Peyer's patch (tissue), 4 donors: ENCODE data around the gene FAM114A1. TPM values are rescaled to one million over a fixed set of nuclear protein-coding genes. Genes with fewer than 3 reads are reported as not detected.

Source experiments
- DNase-seq, 3 donors: peaks; one replicate each; pipeline ENCODE4 v3.0.0-alpha.2; 2017 to 2019
- H3K27ac ChIP-seq, 4 donors: fragments of 200-600 bp; sonication (generic); one replicate each; pipeline ENCODE4 v1.5.1; 2016 to 2019
- H3K27me3 ChIP-seq, 2 donors: fragments of 200-600 bp; sonication (generic); one replicate each; pipeline ENCODE4 v1.5.1; 2019
- H3K36me3 ChIP-seq, 3 donors: fragments of 200-600 bp; sonication (generic); one replicate each; pipeline ENCODE4 v1.5.1; 2016 to 2019
- H3K4me1 ChIP-seq, 4 donors: fragments of 200-600 bp; sonication (generic); one replicate each; pipeline ENCODE4 v1.5.1; 2016 to 2019
- H3K4me3 ChIP-seq, 4 donors: fragments of 200-600 bp; sonication (generic); 1 replicate in 3 of 4; 2 replicates in 1 of 4; pipeline ENCODE4 v1.5.1; 2016 to 2019; ENCODE audit warnings: mild to moderate bottlenecking in 1 of 4
- H3K9me3 ChIP-seq, 4 donors: fragments of 200-600 bp; sonication (generic); one replicate each; pipeline ENCODE4 v1.5.1; 2016 to 2019; ENCODE audit warnings: mild to moderate bottlenecking in 1 of 4
- CTCF ChIP-seq, 6 experiments: fragments of 450-650 bp in 4 of 6; fragments of 200-600 bp in 2 of 6; sonication (generic) in 1 of 6; IDR thresholded peaks; one replicate each; pipeline ENCODE4 v1.5.1; 2017 to 2019; ENCODE audit warnings: antibody characterized with exemption in 6 of 6, mild to moderate bottlenecking in 3 of 6, moderate library complexity in 1 of 6
- POLR2A ChIP-seq, 2 donors: fragments of 450-650 bp; IDR thresholded peaks; one replicate each; pipeline ENCODE4 v1.5.1; 2017; ENCODE audit warnings: antibody characterized with exemption in 2 of 2, mild to moderate bottlenecking in 2 of 2, moderate library complexity in 2 of 2
- total RNA-seq, 4 donors: library from RNA; depleted of rRNA; stranded (reverse); fragments of >200 nt; gene quantifications; one replicate each; pipeline ENCODE4 v1.1.0, GENCODE V29; 2016

Gene FAM114A1
- total RNA-seq, 4 donors from 2014 or later, result 52.2 to 106 (median 69.0) TPM

GRCh38 chr4:38952017-38952416, 84.4 kb downstream of the FAM114A1 start:
- TF ChIP-seq CTCF (IDR thresholded peaks at IDR 0.05), result no peak
- no peaks in the 10 kb centered on the region for H3K36me3 ChIP-seq
- H3K4me1 ChIP-seq, result peaks cover 0 to 9% (median 0%) of the 10 kb centered on the region in 4 donors
- no peak overlapping the region for H3K4me3 ChIP-seq
- no peak for DNase-seq
- no peaks in the 10 kb centered on the region for H3K9me3 ChIP-seq
- H3K27me3 ChIP-seq, result no peaks in the 10 kb centered on the region
- H3K27ac ChIP-seq, result no peak overlapping the region

GRCh38 chr4:38954727-38955126, 87.1 kb downstream of the FAM114A1 start:
- no peak for DNase-seq
- TF ChIP-seq POLR2A (IDR thresholded peaks at IDR 0.05), result no peak
- TF ChIP-seq CTCF (IDR thresholded peaks at IDR 0.05), result no peak
- Histone ChIP-seq H3K4me1 (peaks cover 0 to 9% (median 0%) of the 10 kb centered on the region in 4 donors), H3K36me3 (no peaks in the 10 kb centered on the region), H3K4me3 (no peak overlapping the region), H3K9me3 (no peaks in the 10 kb centered on the region), H3K27ac (no peak overlapping the region), H3K27me3 (no peaks in the 10 kb centered on the region)

- no peak overlapping the region for H3K27ac ChIP-seq
- no peak for DNase-seq
- H3K4me3 ChIP-seq, result no peak overlapping the region
- no peaks in the 10 kb centered on the region for H3K27me3 ChIP-seq
- H3K4me1 ChIP-seq, result peaks cover 0 to 1% (median 0%) of the 10 kb centered on the region in 4 donors
- no peaks in the 10 kb centered on the region for H3K36me3 ChIP-seq
- TF ChIP-seq CTCF (IDR thresholded peaks at IDR 0.05) (no peak), POLR2A (IDR thresholded peaks at IDR 0.05) (no peak)
- H3K9me3 ChIP-seq, result no peaks in the 10 kb centered on the region
These were observed 88.4 kb downstream of the FAM114A1 start for GRCh38 chr4:38955957-38956356.

- no peak overlapping the region for H3K27ac ChIP-seq
- no peak for DNase-seq
These were observed 89.7 kb downstream of the FAM114A1 start for GRCh38 chr4:38957261-38957815.

GRCh38 chr4:38957893-38958292, 90.3 kb downstream of the FAM114A1 start:
- Histone ChIP-seq H3K4me3 (no peak overlapping the region), H3K36me3 (no peaks in the 10 kb centered on the region), H3K9me3 (no peaks in the 10 kb centered on the region), H3K27ac (no peak overlapping the region), H3K27me3 (no peaks in the 10 kb centered on the region), H3K4me1 (no peaks in the 10 kb centered on the region)
- DNase-seq, result no peak
- TF ChIP-seq CTCF (IDR thresholded peaks at IDR 0.05) (no peak), POLR2A (IDR thresholded peaks at IDR 0.05) (no peak)

More at GRCh38 chr4:38957261-38957815, 89.7 kb downstream of the FAM114A1 start:
- TF ChIP-seq CTCF (IDR thresholded peaks at IDR 0.05), result no peak
- TF ChIP-seq POLR2A (IDR thresholded peaks at IDR 0.05), result no peak
- no peaks in the 10 kb centered on the region for H3K4me1 ChIP-seq
- H3K36me3 ChIP-seq, result no peaks in the 10 kb centered on the region
- no peaks in the 10 kb centered on the region for H3K9me3 ChIP-seq
- H3K4me3 ChIP-seq, result no peak overlapping the region
- no peaks in the 10 kb centered on the region for H3K27me3 ChIP-seq
